HEK293 (cell line): Measurements from ENCODE around the gene SLC38A10.

ENCODE experiments used
- CTCF ChIA-PET: fragments of 350-600 bp; formaldehyde crosslinking; extraction: SDS; loops from one replicate; lab custom pipeline; 2021; ENCODE audit warnings: antibody characterized with exemption; lab: Yijun Ruan, JAX
- POLR2A ChIA-PET: fragments of 300-600 bp; formaldehyde crosslinking; extraction: SDS; loops from one replicate; lab custom pipeline; 2020; ENCODE audit warnings: antibody characterized with exemption, inconsistent platforms; lab: Yijun Ruan, JAX
- H3K27ac ChIP-seq: fragments of 200-500 bp; sonication (Bioruptor generic); 2 replicates; pipeline ENCODE4 v1.5.1; 2014; ENCODE audit warnings: low read depth, low read length, control low read depth, inconsistent platforms; ENCODE audit errors: extremely low read depth
- H3K36me3 ChIP-seq, 2 experiments: fragments of 200-500 bp in 1 of 2; sonication (Bioruptor generic) in 1 of 2; 1 replicate in 1 of 2; 2 replicates in 1 of 2; pipeline ENCODE4 v1.5.1; 2014 to 2017; ENCODE audit warnings: inconsistent platforms in 2 of 2, low read length in 2 of 2; ENCODE audit not compliant: control insufficient read depth in 2 of 2, insufficient read depth in 1 of 2
- H3K4me1 ChIP-seq: fragments of 200-500 bp; sonication (Bioruptor generic); 2 replicates; pipeline ENCODE4 v1.5.1; 2014; ENCODE audit warnings: mild to moderate bottlenecking, low read length, inconsistent platforms; ENCODE audit not compliant: control insufficient read depth, insufficient read depth
- H3K4me3 ChIP-seq: 2 replicates; pipeline ENCODE4 v1.5.1; 2011; ENCODE audit warnings: low read depth, mild to moderate bottlenecking, control low read depth, low read length, moderate library complexity
- H3K9me3 ChIP-seq: fragments of 200-500 bp; sonication (Bioruptor generic); 2 replicates; pipeline ENCODE4 v1.5.1; 2014; ENCODE audit warnings: low read depth, low read length, inconsistent platforms; ENCODE audit not compliant: control insufficient read depth, insufficient read depth
- EGR2 ChIP-seq: fragments of 450-650 bp; formaldehyde crosslinking; IDR thresholded peaks from 2 replicates; pipeline ENCODE4 v1.5.1; 2016; ENCODE audit warnings: low read depth, missing biosample characterization, missing genetic modification characterization
- KLF1 ChIP-seq: fragments of 450-650 bp; formaldehyde crosslinking; IDR thresholded peaks from 2 replicates; pipeline ENCODE4 v1.5.1; 2016; ENCODE audit warnings: missing biosample characterization, missing genetic modification characterization
- PRDM10 ChIP-seq: fragments of 450-650 bp; formaldehyde crosslinking; IDR thresholded peaks from 2 replicates; pipeline ENCODE4 v1.5.1; 2016; ENCODE audit warnings: missing biosample characterization, missing genetic modification characterization
- PRDM2 ChIP-seq: fragments of 450-650 bp; formaldehyde crosslinking; IDR thresholded peaks from 2 replicates; pipeline ENCODE4 v1.5.1; 2016; ENCODE audit warnings: missing biosample characterization, missing genetic modification characterization, borderline replicate concordance
- YY1 ChIP-seq: fragments of 450-650 bp; formaldehyde crosslinking; IDR thresholded peaks from 2 replicates; pipeline ENCODE4 v1.5.1; 2018; ENCODE audit warnings: missing biosample characterization, missing genetic modification characterization
- ZBTB48 ChIP-seq: fragments of 450-650 bp; formaldehyde crosslinking; IDR thresholded peaks from 2 replicates; pipeline ENCODE4 v1.5.1; 2016; ENCODE audit warnings: missing biosample characterization, missing genetic modification characterization
- ZBTB8A ChIP-seq: fragments of 450-650 bp; formaldehyde crosslinking; IDR thresholded peaks from 2 replicates; pipeline ENCODE4 v1.5.1; 2016; ENCODE audit warnings: missing biosample characterization, missing genetic modification characterization
- ZFHX2 ChIP-seq: fragments of 450-650 bp; formaldehyde crosslinking; conservative IDR thresholded peaks from 2 replicates; pipeline ENCODE4 v1.5.1; 2016; ENCODE audit warnings: missing biosample characterization, missing genetic modification characterization
- ZNF335 ChIP-seq: fragments of 450-650 bp; formaldehyde crosslinking; conservative IDR thresholded peaks from 2 replicates; pipeline ENCODE4 v1.5.1; 2016; ENCODE audit warnings: missing biosample characterization, missing genetic modification characterization
- ZNF341 ChIP-seq: fragments of 450-650 bp; formaldehyde crosslinking; IDR thresholded peaks from 2 replicates; pipeline ENCODE4; 2016; ENCODE audit warnings: low read depth, missing biosample characterization, missing genetic modification characterization
- ZNF37A ChIP-seq: fragments of 450-650 bp; IDR thresholded peaks from 2 replicates; pipeline ENCODE4 v1.5.1; 2018; ENCODE audit warnings: missing biosample characterization, missing genetic modification characterization
- ZNF398 ChIP-seq: fragments of 450-650 bp; formaldehyde crosslinking; IDR thresholded peaks from 2 replicates; pipeline ENCODE4 v1.5.1; 2017; ENCODE audit warnings: missing biosample characterization, missing genetic modification characterization
- ZNF433 ChIP-seq: fragments of 450-650 bp; formaldehyde crosslinking; IDR thresholded peaks from 2 replicates; pipeline ENCODE4 v1.5.1; 2016; ENCODE audit warnings: missing biosample characterization, missing genetic modification characterization, low read depth
- ZNF623 ChIP-seq: fragments of 450-650 bp; formaldehyde crosslinking; IDR thresholded peaks from 2 replicates; pipeline ENCODE4 v1.5.1; 2016; ENCODE audit warnings: missing biosample characterization, missing genetic modification characterization
- ZNF626 ChIP-seq: fragments of 450-650 bp; sonication (Bioruptor Pico); formaldehyde crosslinking; IDR thresholded peaks from 2 replicates; pipeline ENCODE4 v1.5.1; 2018; ENCODE audit warnings: missing biosample characterization, missing genetic modification characterization, inconsistent platforms
- ZNF692 ChIP-seq: fragments of 450-650 bp; formaldehyde crosslinking; IDR thresholded peaks from 2 replicates; pipeline ENCODE4 v1.5.1; 2016; ENCODE audit warnings: missing biosample characterization, missing genetic modification characterization
- ZNF76 ChIP-seq: fragments of 450-650 bp; formaldehyde crosslinking; IDR thresholded peaks from 2 replicates; pipeline ENCODE4; 2016; ENCODE audit warnings: low read depth, missing biosample characterization, missing genetic modification characterization, borderline replicate concordance
- ZNF777 ChIP-seq: fragments of 450-650 bp; formaldehyde crosslinking; IDR thresholded peaks from 2 replicates; pipeline ENCODE4 v1.5.1; 2017; ENCODE audit warnings: missing biosample characterization, missing genetic modification characterization, borderline replicate concordance
- ZSCAN16 ChIP-seq: fragments of 450-650 bp; formaldehyde crosslinking; IDR thresholded peaks from 2 replicates; pipeline ENCODE4 v1.5.1; 2016; ENCODE audit warnings: missing biosample characterization, missing genetic modification characterization
- ZXDB ChIP-seq: fragments of 450-650 bp; formaldehyde crosslinking; IDR thresholded peaks from 2 replicates; pipeline ENCODE4 v1.5.1; 2016; ENCODE audit warnings: missing biosample characterization, missing genetic modification characterization

Gene SLC38A10

GRCh38 chr17:81338274-81339190, 43.4 kb upstream of the SLC38A10 start:
- Histone ChIP-seq H3K27ac (peak overlapping the region; percentile 32; the same call in 1 of the 2 replicates), H3K4me1 (peaks cover 5% of the 10 kb centered on the region; the same call in 1 of the 2 replicates), H3K36me3 (no peaks in the 10 kb centered on the region), H3K9me3 (no peaks in the 10 kb centered on the region), H3K4me3 (no peak overlapping the region)
- POLR2A ChIA-PET: no interaction called here
- TF ChIP-seq ZFHX2 (tag by site-specific recombination) (peak; percentile 76), ZNF398 (peak; percentile 86), YY1 (tag by site-specific recombination) (0 out of 2 replicates have a peak, but pooled peaks have one; percentile 36), EGR2 (peak; percentile 69), ZBTB48 (tag by site-specific recombination) (0 out of 2 replicates have a peak, but pooled peaks have one; percentile 12), ZNF692 (tag by site-specific recombination) (no peak), ZNF341 (tag by site-specific recombination) (peak; percentile 74), ZNF37A (tag by site-specific recombination) (no peak), ZBTB8A (tag by site-specific recombination) (0 out of 2 replicates have a peak, but pooled peaks have one; percentile 4), PRDM10 (tag by site-specific recombination) (peak; percentile 53)
- CTCF ChIA-PET: interaction anchor here (1.1 kb wide), 1 partner anchor 22 kb away, joined by 3 read pairs; no protein-coding TSS in a partner anchor

GRCh38 chr17:81337476-81337879, 42.4 kb upstream of the SLC38A10 start:
- CTCF ChIA-PET: interaction anchor here (1.6 kb wide), 1 partner anchor 27 kb away, joined by 6 read pairs; no protein-coding TSS in a partner anchor
- TF ChIP-seq ZSCAN16: no peak
- TF ChIP-seq KLF1 (tag by site-specific recombination): peak; percentile 86
- TF ChIP-seq ZNF433 (tag by site-specific recombination): no peak
- TF ChIP-seq ZNF777 (tag by site-specific recombination): no peak
- TF ChIP-seq ZNF76 (tag by site-specific recombination): no peak
- no peak for TF ChIP-seq ZNF623 (tag by site-specific recombination)
- TF ChIP-seq PRDM2: no peak
- TF ChIP-seq ZNF335: no peak
- TF ChIP-seq ZXDB: no peak
- TF ChIP-seq ZNF626: no peak

More at GRCh38 chr17:81337476-81337879, 42.4 kb upstream of the SLC38A10 start:
- H3K36me3 ChIP-seq: no peaks in the 10 kb centered on the region
- no peaks in the 10 kb centered on the region for H3K9me3 ChIP-seq
- peaks cover 5% of the 10 kb centered on the region; the same call in 1 of the 2 replicates for H3K4me1 ChIP-seq
- no peak overlapping the region for H3K27ac ChIP-seq
- no peak overlapping the region for H3K4me3 ChIP-seq
- POLR2A ChIA-PET: no interaction called here
